ENCODE results near the gene FEM1B.

DNA sequence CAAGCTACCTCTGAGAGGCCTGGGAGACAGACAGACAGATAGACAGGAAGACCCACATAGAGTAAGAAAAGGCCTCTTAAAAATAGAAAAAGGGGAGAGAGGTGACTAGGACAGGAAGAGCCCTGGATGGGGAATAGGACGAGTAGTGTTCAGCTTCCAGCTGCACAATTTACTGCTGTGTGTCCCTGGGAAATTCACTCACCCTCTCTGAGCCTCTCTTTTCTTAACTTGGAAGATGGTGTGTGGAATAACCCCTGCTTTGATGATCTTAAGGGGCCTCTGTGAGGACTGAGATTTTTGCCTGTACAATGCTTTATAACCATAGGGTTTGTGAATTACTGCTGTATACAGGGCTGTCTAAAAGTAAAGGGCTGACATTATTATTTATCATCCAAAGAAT, 37.5 kb downstream of the FEM1B start:
- TF ChIP-seq POLR2A (IDR thresholded peaks at IDR 0.05; ENCODE audit: low read length) (no peak), GATA1 (IDR thresholded peaks at IDR 0.05; ENCODE audit: low read depth, low read length) (no peak)

All from erythroblast (primary cell).